ENCODE results near the gene LINC01488.

The LINC01488 gene

GRCh38 chr11:69463995-69464960, 17.2 kb upstream of the LINC01488 start:
- Mint-ChIP-seq H3K9me3 (peaks cover 20% of the 10 kb centered on the region), H3K4me1 (peaks cover 18% of the 10 kb centered on the region), H3K4me3 (no peak overlapping the region), H3K36me3 (ENCODE audit: low read depth) (no peaks in the 10 kb centered on the region), H3K27me3 (ENCODE audit: low read depth) (peaks cover 22% of the 10 kb centered on the region), H3K27ac (no peak overlapping the region)
- no peak for TF ChIP-seq CTCF (IDR thresholded peaks at IDR 0.05; ENCODE audit: unreplicated experiment in 3 of 3)

GRCh38 chr11:69465236-69466000, 16.0 kb upstream of the LINC01488 start:
- Mint-ChIP-seq H3K4me3 (no peak overlapping the region), H3K9me3 (peaks cover 14% of the 10 kb centered on the region), H3K27ac (no peak overlapping the region), H3K36me3 (ENCODE audit: low read depth) (no peaks in the 10 kb centered on the region), H3K27me3 (ENCODE audit: low read depth) (peaks cover 26% of the 10 kb centered on the region), H3K4me1 (peaks cover 13% of the 10 kb centered on the region)
- TF ChIP-seq CTCF (IDR thresholded peaks at IDR 0.05; ENCODE audit: unreplicated experiment in 3 of 3): no peak

- peaks cover 13% of the 10 kb centered on the region for H3K4me1 Mint-ChIP-seq
- peaks cover 9% of the 10 kb centered on the region for H3K9me3 Mint-ChIP-seq
- H3K27ac Mint-ChIP-seq: no peak overlapping the region
- peaks cover 26% of the 10 kb centered on the region for H3K27me3 Mint-ChIP-seq (ENCODE audit: low read depth)
- no peak for TF ChIP-seq CTCF (IDR thresholded peaks at IDR 0.05; ENCODE audit: unreplicated experiment in 3 of 3)
- no peak overlapping the region for H3K4me3 Mint-ChIP-seq
- H3K36me3 Mint-ChIP-seq (ENCODE audit: low read depth): no peaks in the 10 kb centered on the region
These were observed 15.4 kb upstream of the LINC01488 start for GRCh38 chr11:69466039-69466438.

- H3K27me3 Mint-ChIP-seq (ENCODE audit: low read depth): peaks cover 33% of the 10 kb centered on the region
These were observed 14.3 kb upstream of the LINC01488 start for GRCh38 chr11:69467196-69467595.

GRCh38 chr11:69467646-69468045, 13.8 kb upstream of the LINC01488 start:
- no peak overlapping the region for H3K27ac Mint-ChIP-seq
- no peak for TF ChIP-seq CTCF (IDR thresholded peaks at IDR 0.05; ENCODE audit: unreplicated experiment in 3 of 3)
- peaks cover 35% of the 10 kb centered on the region for H3K27me3 Mint-ChIP-seq (ENCODE audit: low read depth)
- no peaks in the 10 kb centered on the region for H3K36me3 Mint-ChIP-seq (ENCODE audit: low read depth)
- H3K4me1 Mint-ChIP-seq: peaks cover 18% of the 10 kb centered on the region
- no peak overlapping the region for H3K4me3 Mint-ChIP-seq
- no peaks in the 10 kb centered on the region for H3K9me3 Mint-ChIP-seq

More at GRCh38 chr11:69467196-69467595, 14.3 kb upstream of the LINC01488 start:
- H3K4me1 Mint-ChIP-seq: peaks cover 20% of the 10 kb centered on the region
- no peaks in the 10 kb centered on the region for H3K36me3 Mint-ChIP-seq (ENCODE audit: low read depth)
- no peak overlapping the region for H3K4me3 Mint-ChIP-seq
- H3K27ac Mint-ChIP-seq: no peak overlapping the region
- no peak for TF ChIP-seq CTCF (IDR thresholded peaks at IDR 0.05; ENCODE audit: unreplicated experiment in 3 of 3)
- peaks cover 2% of the 10 kb centered on the region for H3K9me3 Mint-ChIP-seq

Measured in nephron (organoid).